Endothelial cell of umbilical vein (primary cell): ENCODE data around the gene OR10D3. TPM values are rescaled to one million over a fixed set of nuclear protein-coding genes. Genes with fewer than 3 reads are reported as not detected.

ENCODE experiments used
- BruUV-seq: library from RNA; stranded (reverse); fragments of 400-500 nt; replicated peaks from 2 replicates; lab custom pipeline; 2021; lab: Mats Ljungman, UMichigan
- CTCF ChIA-PET: fragments of 300-600, 350-600 bp; sonication (Branson Sonifier 250); formaldehyde crosslinking; loops from one replicate; lab custom pipeline; 2021; ENCODE audit warnings: antibody characterized with exemption, inconsistent platforms; lab: Charles Lee
- POLR2A ChIA-PET: fragments of 300-600, 350-600 bp; sonication (Branson Sonifier 250); formaldehyde crosslinking; loops from one replicate; lab custom pipeline; 2021; ENCODE audit warnings: antibody characterized with exemption, inconsistent platforms; lab: Charles Lee
- DNase-seq: peaks from one replicate; pipeline ENCODE4 v3.0.0-alpha.2; 2011; ENCODE audit warnings: low read depth, low spot score
- FAIRE-seq: peaks from 2 replicates; lab custom pipeline; 2011; peaks lifted over from hg19 to GRCh38; lab: Jason Lieb, UNC
- H2AFZ ChIP-seq: 2 replicates; pipeline ENCODE4 v1.6.0; 2012; ENCODE audit warnings: low read depth, low read length, control low read depth, inconsistent platforms
- H3K27ac ChIP-seq: 2 replicates; pipeline ENCODE4 v1.5.1; 2011; ENCODE audit warnings: low read depth, mild to moderate bottlenecking, control low read depth, low read length, moderate library complexity; ENCODE audit not compliant: insufficient read depth
- H3K27me3 ChIP-seq, 2 experiments: 2 replicates each; pipeline versions ENCODE4 v1.6.0 to v1.6.1; 2011; ENCODE audit warnings: low read length in 2 of 2, mixed read lengths in 1 of 2; ENCODE audit not compliant: control insufficient read depth in 2 of 2, insufficient read depth in 2 of 2
- H3K36me3 ChIP-seq, 2 experiments: 2 replicates in 1 of 2; 3 replicates in 1 of 2; pipeline ENCODE4 v1.5.1; 2011; ENCODE audit warnings: low read length in 2 of 2, mild to moderate bottlenecking in 1 of 2, moderate library complexity in 1 of 2; ENCODE audit not compliant: control insufficient read depth in 2 of 2, insufficient read depth in 2 of 2; ENCODE audit errors: extremely low read depth in 1 of 2
- H3K4me1 ChIP-seq: 3 replicates; pipeline ENCODE4 v1.5.1; 2011; ENCODE audit warnings: mild to moderate bottlenecking, low read length; ENCODE audit not compliant: control insufficient read depth, insufficient read depth; ENCODE audit errors: extremely low read depth
- H3K4me2 ChIP-seq: 2 replicates; pipeline ENCODE4 v1.6.1; 2011; ENCODE audit warnings: low read length, control low read depth, mixed read lengths; ENCODE audit not compliant: insufficient read depth
- H3K4me3 ChIP-seq, 3 experiments: fragments of 200-600 bp in 1 of 3; sonication (generic), shearing (Covaris generic) in 1 of 3; replicated peaks in 1 of 3; 2 replicates each; pipeline ENCODE4 v1.5.1; 2011 to 2016; ENCODE audit warnings: control low read depth in 3 of 3, low read length in 3 of 3, mild to moderate bottlenecking in 2 of 3, inconsistent platforms in 1 of 3, low read depth in 1 of 3, moderate library complexity in 1 of 3; ENCODE audit not compliant: insufficient read depth in 1 of 3
- H3K79me2 ChIP-seq: 2 replicates; pipeline ENCODE4 v1.6.0; 2012; ENCODE audit warnings: low read length, inconsistent platforms; ENCODE audit not compliant: control insufficient read depth, insufficient read depth
- H3K9ac ChIP-seq: replicated peaks from 2 replicates; pipeline ENCODE3; 2011; ENCODE audit warnings: low read length, control low read depth; ENCODE audit not compliant: insufficient read depth; ENCODE audit errors: extremely low read depth
- H3K9me1 ChIP-seq: replicated peaks from 3 replicates; pipeline ENCODE4 v1.6.0; 2011; ENCODE audit warnings: mild to moderate bottlenecking, low read length; ENCODE audit not compliant: control insufficient read depth, insufficient read depth; ENCODE audit errors: extremely low read depth
- H3K9me3 ChIP-seq: replicated peaks from 2 replicates; pipeline ENCODE4 v1.5.1; 2012; ENCODE audit warnings: low read length, inconsistent platforms; ENCODE audit not compliant: control insufficient read depth, insufficient read depth
- H4K20me1 ChIP-seq: replicated peaks from 2 replicates; pipeline ENCODE3; 2011; ENCODE audit warnings: mild to moderate bottlenecking, low read length; ENCODE audit not compliant: control insufficient read depth, insufficient read depth; ENCODE audit errors: extremely low read depth
- EZH2 ChIP-seq: IDR thresholded peaks from 2 replicates; pipeline ENCODE4 v1.6.1; 2012; ENCODE audit warnings: borderline replicate concordance, low read depth, mild to moderate bottlenecking, moderate library complexity, low read length, inconsistent platforms; ENCODE audit not compliant: severe bottlenecking
- FOS ChIP-seq: IDR thresholded peaks from 2 replicates; pipeline ENCODE4 v1.6.1; 2011; ENCODE audit warnings: mild to moderate bottlenecking, low read length, moderate library complexity, borderline replicate concordance; ENCODE audit not compliant: insufficient read depth
- GATA2 ChIP-seq: IDR thresholded peaks from 2 replicates; pipeline ENCODE4 v1.7.0; 2011; ENCODE audit warnings: low read depth, mild to moderate bottlenecking, moderate library complexity, mixed read lengths, low read length; ENCODE audit not compliant: insufficient read length, insufficient read depth
- JUN ChIP-seq: IDR thresholded peaks from 2 replicates; pipeline ENCODE4 v1.6.1; 2011; ENCODE audit warnings: borderline replicate concordance, low read depth; ENCODE audit not compliant: insufficient read length, insufficient read depth
- MYC ChIP-seq: IDR thresholded peaks from one replicate; pipeline ENCODE4 v1.6.1; 2011; ENCODE audit warnings: mild to moderate bottlenecking, low read depth, low read length
- POLR2A ChIP-seq: IDR thresholded peaks from 2 replicates; pipeline ENCODE4 v1.6.1; 2012; ENCODE audit warnings: low read depth, mild to moderate bottlenecking, control low read depth, low read length
- POLR2AphosphoS5 ChIP-seq: IDR thresholded peaks from 2 replicates; pipeline ENCODE4 v1.6.1; 2012; ENCODE audit warnings: low read depth, mild to moderate bottlenecking, control low read depth, low read length, moderate library complexity; ENCODE audit not compliant: insufficient read depth
- dilution Hi-C: fragments of 300-500 bp; cut with MboI; formaldehyde crosslinking; loops from one replicate; pipeline ENCODE4 v1.15.0; 2019; ENCODE audit warnings: low sequenced_read_pairs; ENCODE audit not compliant: extremely low pct_ligation_motif_present
- intact Hi-C: fragments of 100-400 bp; cut with micrococcal nuclease; formaldehyde crosslinking; loops from one replicate; pipeline ENCODE4 v1.10.0; 2022
- polyA plus RNA-seq, 4 experiments: library from polyadenylated mRNA; depleted of rRNA in 3 of 4; stranded (reverse) in 3 of 4; unstranded in 1 of 4; fragments of >200 nt; gene quantifications; 2 replicates each; pipeline versions ENCODE4 v1.2.1 to v1.2.3, GENCODE V29; 2011 to 2012; ENCODE audit warnings: missing spikeins in 1 of 4
- total RNA-seq: library from RNA; stranded (reverse); gene quantifications from 2 replicates; pipeline ENCODE4 v1.2.3, GENCODE V29; 2021
- TF ChIP-seq, protein P1 (sequence below): IDR thresholded peaks from 2 replicates; pipeline ENCODE4 v1.6.1; 2011; ENCODE audit not compliant: insufficient read depth, insufficient read length
- TF ChIP-seq, protein P2 (sequence below), 2 donors: IDR thresholded peaks; 1 replicate in 1 of 2; 2 replicates in 1 of 2; pipeline ENCODE4 v1.5.1; 2011; ENCODE audit warnings: low read length in 2 of 2, mild to moderate bottlenecking in 2 of 2, moderate library complexity in 2 of 2, control low read depth in 1 of 2, inconsistent platforms in 1 of 2, low read depth in 1 of 2; ENCODE audit not compliant: insufficient read depth in 1 of 2; ENCODE audit errors: extremely low read depth in 1 of 2

OR10D3 gene
- total and polyA plus RNA-seq, 2 donors (not counting 3 experiments of a cell fraction or from before 2014, with no cell fraction given), result not detected

DNA sequence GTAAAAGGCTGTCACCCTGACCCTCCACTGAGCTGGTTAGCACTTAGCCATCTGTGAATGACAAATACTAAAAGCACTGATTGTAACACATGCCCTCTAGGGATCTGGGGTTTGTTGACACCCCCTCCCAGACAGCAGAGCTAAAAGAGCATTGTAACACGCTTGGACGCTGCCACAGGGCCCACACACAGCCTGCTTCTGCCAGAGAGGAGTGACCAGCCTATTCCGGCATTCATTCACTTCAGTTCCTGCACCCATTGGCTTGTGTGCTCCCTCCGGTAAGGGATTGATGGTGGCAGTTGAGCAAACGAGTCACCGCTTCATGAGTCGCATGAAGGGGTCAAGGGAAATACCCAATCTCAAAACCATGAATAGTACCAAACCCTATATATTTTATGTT is 15.8 kb downstream of the OR10D3 start:
- H4K20me1 ChIP-seq, result no peaks in the 10 kb centered on the region

More for the DNA sequence above, 15.8 kb downstream of the OR10D3 start:
- BruUV-seq, result no TSS peak
- peaks cover 0 to 6% of the 10 kb centered on the region in 2 experiments for H3K27me3 ChIP-seq
- no peak for FAIRE-seq
- dilution Hi-C loops (no loop called here), intact Hi-C loops (loop anchor here (5.0 kb wide), 1 partner anchor 457 kb away; the partner anchor contains the start of gene ZNF202)
- no peak overlapping the region for H3K9ac ChIP-seq
- H3K4me3 ChIP-seq, result no peak overlapping the region
- no peaks in the 10 kb centered on the region for H3K36me3 ChIP-seq
- CTCF ChIA-PET, result interaction anchor here (13.5 kb wide), 1 partner anchor 129 kb away, joined by 363 read pairs; no protein-coding TSS in a partner anchor
- no peak overlapping the region for H3K27ac ChIP-seq
- TF ChIP-seq EZH2 (no peak), POLR2AphosphoS5 (no peak), FOS (no peak), JUN (no peak), MYC (no peak), GATA2 (no peak), POLR2A (no peak)
- TF ChIP-seq, protein P1, sequence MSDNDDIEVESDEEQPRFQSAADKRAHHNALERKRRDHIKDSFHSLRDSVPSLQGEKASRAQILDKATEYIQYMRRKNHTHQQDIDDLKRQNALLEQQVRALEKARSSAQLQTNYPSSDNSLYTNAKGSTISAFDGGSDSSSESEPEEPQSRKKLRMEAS, result no peak
- TF ChIP-seq, protein P2, sequence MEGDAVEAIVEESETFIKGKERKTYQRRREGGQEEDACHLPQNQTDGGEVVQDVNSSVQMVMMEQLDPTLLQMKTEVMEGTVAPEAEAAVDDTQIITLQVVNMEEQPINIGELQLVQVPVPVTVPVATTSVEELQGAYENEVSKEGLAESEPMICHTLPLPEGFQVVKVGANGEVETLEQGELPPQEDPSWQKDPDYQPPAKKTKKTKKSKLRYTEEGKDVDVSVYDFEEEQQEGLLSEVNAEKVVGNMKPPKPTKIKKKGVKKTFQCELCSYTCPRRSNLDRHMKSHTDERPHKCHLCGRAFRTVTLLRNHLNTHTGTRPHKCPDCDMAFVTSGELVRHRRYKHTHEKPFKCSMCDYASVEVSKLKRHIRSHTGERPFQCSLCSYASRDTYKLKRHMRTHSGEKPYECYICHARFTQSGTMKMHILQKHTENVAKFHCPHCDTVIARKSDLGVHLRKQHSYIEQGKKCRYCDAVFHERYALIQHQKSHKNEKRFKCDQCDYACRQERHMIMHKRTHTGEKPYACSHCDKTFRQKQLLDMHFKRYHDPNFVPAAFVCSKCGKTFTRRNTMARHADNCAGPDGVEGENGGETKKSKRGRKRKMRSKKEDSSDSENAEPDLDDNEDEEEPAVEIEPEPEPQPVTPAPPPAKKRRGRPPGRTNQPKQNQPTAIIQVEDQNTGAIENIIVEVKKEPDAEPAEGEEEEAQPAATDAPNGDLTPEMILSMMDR (IDR thresholded peaks at IDR 0.05; ENCODE audit: extremely low read depth in 1 of 2, insufficient read depth in 1 of 2, low read depth in 1 of 2, low read length in 2 of 2), result no peak
- H3K79me2 ChIP-seq, result no peaks in the 10 kb centered on the region
- no peak overlapping the region for H3K4me2 ChIP-seq
- no peaks in the 10 kb centered on the region for H3K9me1 ChIP-seq
- no peaks in the 10 kb centered on the region for H3K9me3 ChIP-seq
- no peaks in the 10 kb centered on the region for H3K4me1 ChIP-seq
- DNase-seq, result no peak
- H2AFZ ChIP-seq, result no peak overlapping the region
- POLR2A ChIA-PET, result no interaction called here
